Measurements from ENCODE around the gene ACSL1.

- TF ChIP-seq EZH2 (IDR thresholded peaks at IDR 0.05) (no peak), POLR2AphosphoS5 (IDR thresholded peaks at IDR 0.05; ENCODE audit: borderline replicate concordance, low read depth, low read length) (no peak)
Observed at GRCh38 chr4:184748251-184748652, 77.5 kb downstream of the ACSL1 start.
